ENCODE results near the gene ABCC9.

ABCC9 gene

DNA sequence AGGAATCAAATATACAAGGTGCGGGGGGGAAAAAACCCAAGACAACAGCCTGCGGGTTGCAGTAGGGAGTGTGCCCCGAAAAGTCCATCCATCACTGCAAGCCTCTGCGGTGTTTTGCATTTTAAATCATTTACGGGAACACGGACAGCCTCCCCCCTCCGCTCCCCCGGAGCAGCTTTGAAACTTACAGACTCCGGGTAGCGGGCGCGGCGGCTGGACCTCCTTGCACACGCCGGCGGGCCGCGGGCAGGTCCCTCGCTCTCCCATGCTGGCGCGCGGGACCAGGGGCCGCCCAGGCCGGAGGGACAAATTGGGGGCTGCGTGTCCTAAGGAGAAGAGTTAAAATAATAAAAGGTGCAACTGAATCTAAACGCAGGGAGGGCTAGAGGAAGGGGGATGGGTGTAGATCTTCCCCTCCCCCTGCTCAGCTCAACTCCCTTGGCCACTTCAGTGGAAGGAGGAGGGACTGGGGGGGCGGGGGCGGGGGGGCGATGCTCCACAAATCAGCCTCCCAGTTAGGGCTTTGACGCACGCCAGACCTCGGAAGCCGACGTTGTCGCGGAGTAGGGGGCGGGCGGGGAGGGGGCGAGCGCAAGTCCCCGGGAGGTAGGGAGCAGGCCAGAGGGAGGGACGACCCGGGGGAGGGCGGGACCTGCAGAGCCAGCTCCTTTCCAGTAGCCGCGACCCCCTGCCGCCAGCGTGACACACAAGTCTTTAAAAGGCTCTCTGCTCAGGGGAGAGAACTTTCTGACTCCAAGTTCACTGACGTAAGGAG lies 166.7 kb downstream of the ABCC9 start, which contains the start of gene KCNJ8:
Gene KCNJ8 (minus strand): TSS at position 349 of the 775 bp plus-strand sequence. CDS start 1,090 bp downstream, outside the sequence.
- no peak for DNase-seq (ENCODE audit: low read depth)

DNA sequence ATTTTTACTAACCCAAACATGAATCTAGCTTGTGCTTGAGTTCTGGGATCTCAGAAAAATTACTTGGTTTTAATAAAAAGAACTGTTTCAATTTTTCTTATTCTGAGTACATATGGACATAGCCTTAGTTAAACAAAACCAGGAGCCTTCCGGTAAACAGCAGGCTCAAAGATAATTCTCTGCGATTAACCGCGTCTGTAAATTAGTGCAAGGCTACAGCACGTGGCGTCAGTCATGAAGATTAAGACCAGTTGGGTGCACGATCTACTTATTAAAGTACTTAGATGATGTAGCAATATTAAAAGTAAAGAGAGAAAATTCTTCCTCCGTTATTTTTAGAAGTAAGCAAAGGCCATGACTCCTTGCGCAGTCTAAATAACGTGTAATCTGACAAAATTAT lies 167.4 kb downstream of the ABCC9 start:
- DNase-seq (ENCODE audit: low read depth), result no peak

DNA sequence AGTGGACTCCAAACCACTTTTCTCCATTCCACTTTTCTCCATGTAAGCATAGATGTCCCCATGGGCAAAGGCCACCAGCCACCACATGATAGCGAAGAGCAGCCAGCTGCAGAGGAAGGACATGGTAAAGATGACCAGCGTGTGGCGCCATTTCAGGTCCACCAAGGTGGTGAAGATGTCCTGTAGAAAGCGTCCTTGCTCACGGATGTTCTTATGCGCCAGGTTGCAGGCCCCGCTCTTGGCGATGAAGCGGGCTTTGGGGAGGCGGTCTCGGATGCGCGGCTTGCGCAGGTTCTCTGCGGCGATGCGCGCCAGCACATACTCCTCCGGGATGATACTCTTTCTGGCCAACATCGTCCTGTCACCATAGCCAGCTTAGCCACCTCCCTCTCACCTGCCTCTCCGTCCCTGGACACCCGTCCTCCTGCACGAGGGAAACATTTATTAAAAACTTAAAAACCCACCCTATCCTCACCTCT lies 167.9 kb downstream of the ABCC9 start:
- no peak for DNase-seq (ENCODE audit: low read depth)

DNA sequence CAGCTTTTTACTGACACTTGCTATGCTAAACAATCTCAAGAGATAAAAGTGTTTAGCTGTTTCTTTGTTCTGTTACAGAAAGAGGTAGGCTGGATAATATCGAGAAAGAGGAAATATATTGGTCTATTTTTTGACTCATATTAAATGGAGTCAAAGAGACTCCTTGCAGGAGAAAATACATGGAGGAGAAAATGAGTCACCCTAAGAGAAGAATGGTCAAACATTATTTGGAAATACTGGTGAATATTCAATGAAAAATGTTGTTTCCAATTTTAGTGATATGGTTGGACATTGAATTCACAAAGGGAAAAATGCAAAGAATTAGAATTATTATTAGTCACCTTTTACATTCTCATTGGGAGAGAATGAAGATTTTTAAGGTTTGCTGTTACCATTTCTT lies 169.9 kb downstream of the ABCC9 start:
- no peak for DNase-seq (ENCODE audit: low read depth)

DNA sequence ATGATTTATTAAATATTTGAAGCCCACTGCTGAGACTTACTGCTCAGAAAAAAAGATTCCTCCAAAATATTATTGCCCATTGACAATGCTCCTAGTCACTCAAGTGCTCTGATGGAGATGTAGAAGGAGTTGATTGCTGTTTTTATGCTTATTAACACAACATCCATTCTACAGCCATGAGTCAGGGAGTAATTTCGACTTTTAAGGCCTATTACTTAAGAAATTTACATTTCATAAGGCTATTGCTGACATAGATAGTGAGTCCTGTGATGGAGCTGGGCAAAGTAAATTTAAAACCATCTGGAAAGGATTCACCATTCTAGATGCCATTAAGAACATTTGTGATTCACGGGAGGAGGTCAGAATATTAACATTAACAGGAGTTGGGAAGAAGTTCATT lies 171.9 kb downstream of the ABCC9 start:
- DNase-seq (ENCODE audit: low read depth), result no peak

DNA sequence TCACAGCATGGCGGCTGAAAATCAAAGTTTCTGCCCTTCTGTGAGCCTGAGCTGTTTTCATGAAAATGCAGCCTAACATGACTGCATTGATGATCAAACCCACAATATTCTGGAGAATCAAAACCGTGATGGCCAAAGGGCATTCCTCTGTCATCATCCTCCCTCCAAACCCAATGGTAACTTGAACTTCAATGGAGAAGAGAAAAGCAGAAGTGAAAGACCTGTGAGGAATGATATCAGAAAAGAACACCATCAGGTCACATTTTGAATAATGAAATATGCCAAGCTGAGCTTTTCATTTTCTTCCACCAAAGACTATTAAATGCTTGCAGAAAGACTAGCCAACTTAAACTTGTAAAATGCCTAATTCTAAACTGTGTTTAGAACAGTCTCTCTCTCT lies 174.8 kb downstream of the ABCC9 start:
- DNase-seq (ENCODE audit: low read depth), result no peak

DNA sequence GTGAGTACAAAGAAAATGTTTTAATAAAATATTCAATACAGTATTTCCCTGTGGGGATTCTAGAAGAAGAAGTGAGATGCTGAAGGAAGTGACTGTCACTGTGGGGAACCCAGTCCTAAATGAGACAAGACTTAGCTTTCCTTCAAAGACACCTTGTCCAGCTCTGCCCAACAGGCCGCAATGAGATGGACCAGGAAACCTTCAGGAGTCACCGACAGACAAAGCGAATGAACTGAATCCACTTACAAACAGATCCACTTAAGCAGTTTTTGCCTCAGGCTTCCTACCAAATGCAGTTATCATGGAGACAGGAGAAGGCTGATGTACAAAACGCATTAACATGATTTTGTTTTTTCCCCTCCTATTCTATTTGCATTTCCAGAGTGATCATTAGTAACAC lies 176.3 kb downstream of the ABCC9 start:
- DNase-seq (ENCODE audit: low read depth), result no peak

DNA sequence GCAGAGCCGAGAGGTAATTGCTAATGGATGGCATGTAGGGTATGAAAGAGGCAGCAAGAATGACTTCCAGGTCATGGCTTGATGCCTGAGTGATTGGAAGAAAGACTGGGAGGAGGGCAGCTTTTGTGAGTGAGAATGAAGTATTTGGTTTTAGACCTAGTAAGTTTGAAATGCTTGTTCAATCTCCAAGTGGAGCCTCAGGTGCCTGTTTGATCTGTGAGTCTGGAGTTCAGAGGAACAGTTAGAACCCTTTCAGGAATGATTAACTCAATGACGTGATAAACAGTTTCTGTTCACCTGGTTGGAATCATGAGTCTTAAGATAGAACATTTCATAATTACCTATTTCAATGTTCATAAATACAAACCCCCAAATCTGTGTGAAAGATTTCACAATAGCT lies 177.2 kb downstream of the ABCC9 start:
- no peak for DNase-seq (ENCODE audit: low read depth)

DNA sequence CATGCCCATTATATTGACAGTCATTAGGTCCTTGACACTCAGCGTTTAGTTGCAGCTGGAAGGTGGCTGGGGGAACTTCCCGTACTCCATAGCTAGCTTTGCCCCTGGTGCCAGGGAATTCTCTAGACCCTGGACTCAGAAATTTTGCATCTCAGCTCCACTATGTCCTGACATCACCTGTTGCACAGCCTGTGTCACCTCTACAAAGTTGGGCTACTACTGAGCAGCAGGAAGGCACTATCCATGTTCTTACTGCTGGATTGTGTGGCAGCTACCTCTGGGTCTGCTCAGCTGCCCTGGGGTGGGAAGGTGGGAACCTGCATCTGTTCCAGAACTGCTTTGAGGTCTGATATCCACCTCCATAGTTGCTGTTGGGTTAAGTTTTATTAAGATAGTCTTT lies 177.7 kb downstream of the ABCC9 start:
- DNase-seq (ENCODE audit: low read depth), result no peak

DNA sequence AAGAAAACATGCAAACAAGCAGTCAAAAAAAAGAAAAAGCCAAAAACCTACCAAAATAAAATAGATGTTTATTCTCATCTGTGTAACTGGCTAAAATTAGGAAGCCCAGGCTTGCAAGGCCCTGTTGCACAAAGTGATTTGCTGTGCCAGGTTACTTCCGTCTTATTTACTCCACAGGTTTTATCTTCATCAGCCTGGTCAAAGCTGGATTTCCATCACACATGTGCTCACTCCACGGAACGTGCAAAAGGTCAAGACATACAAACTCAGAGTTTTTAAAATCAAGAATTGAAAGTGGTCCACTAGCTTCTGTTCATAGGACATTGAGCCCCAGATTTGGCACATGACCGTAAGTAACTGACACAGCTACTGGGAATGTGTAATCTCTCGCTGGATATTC lies 181.5 kb downstream of the ABCC9 start:
- DNase-seq (ENCODE audit: low read depth), result no peak

DNA sequence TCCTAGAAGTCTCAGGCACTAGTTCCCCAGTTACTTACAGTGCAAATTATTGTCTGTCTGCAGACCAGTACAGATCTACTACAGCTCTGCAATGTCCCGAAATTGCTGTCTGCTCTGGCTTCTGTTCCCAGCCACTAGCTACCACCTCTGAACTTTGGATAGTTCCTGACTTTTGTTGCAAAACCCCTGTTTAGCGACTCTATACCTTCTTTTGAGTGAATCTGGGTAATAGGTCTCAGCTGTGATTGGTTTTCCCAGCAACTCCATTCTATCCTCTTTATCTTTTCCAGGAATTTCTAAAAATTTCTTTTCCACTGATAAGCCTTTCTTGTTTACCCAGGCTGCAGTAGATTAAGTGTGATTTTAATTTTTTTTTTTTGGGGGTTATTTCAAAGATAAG lies 183.5 kb downstream of the ABCC9 start:
- DNase-seq (ENCODE audit: low read depth), result no peak

DNA sequence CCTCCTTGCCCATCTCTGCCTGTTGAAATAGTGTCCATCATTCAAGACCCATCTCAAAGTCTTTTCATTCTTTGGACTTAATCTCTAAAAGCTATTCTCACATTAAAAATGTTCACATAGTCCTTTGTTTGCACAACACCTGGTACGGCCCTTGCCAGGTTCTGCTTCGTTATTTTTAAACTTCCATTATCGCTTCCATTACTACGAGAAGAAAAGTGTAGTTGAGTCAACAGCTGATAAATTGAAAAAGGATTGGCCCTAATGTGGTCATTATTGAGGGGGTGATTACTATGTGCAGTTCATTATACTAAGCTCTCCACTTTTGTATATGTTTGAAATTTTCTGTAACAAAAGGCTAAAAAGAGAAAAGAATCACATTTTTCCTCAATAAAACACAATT lies 184.5 kb downstream of the ABCC9 start:
- DNase-seq (ENCODE audit: low read depth), result no peak

DNA sequence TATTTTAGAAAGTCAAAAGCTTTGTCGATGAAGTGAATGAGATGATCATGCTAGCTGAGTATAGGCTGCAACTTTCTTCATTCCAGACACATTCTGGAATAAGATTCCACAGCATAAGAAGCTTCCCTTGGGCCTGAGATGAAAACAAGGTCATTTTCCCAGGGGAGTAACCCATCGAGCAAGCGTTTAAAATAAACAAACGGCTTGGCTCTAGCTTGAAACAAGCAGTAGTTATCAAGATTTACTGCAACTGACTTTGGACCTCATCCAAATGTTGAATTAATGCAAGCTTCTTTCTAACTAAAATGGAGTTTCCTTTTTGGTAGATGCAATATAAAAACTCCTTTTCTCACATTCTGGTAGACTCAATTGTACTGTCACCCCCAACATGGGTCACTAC lies 189.7 kb downstream of the ABCC9 start:
- no peak for DNase-seq (ENCODE audit: low read depth)
